Esophagus (tissue), 2 donors: ENCODE measurements around the gene CALCB. TPM values are rescaled to one million over a fixed set of nuclear protein-coding genes. Genes with fewer than 3 reads are reported as not detected.

Experiments used
- H3K27ac ChIP-seq, 2 donors: one replicate each; pipeline ENCODE4 v1.5.1; 2013; ENCODE audit warnings: low read depth in 2 of 2, mild to moderate bottlenecking in 2 of 2, inconsistent platforms in 1 of 2, low read length in 1 of 2, moderate library complexity in 1 of 2
- H3K27me3 ChIP-seq, 2 donors: one replicate each; pipeline ENCODE4 v1.6.1; 2013; ENCODE audit warnings: low read length in 2 of 2, control low read depth in 1 of 2, mild to moderate bottlenecking in 1 of 2; ENCODE audit not compliant: insufficient read depth in 2 of 2, control insufficient read depth in 1 of 2
- H3K36me3 ChIP-seq, 2 donors: one replicate each; pipeline ENCODE4 v1.6.1; 2013; ENCODE audit warnings: low read length in 1 of 2; ENCODE audit not compliant: control insufficient read depth in 2 of 2, insufficient read depth in 2 of 2
- H3K4me1 ChIP-seq, 2 donors: one replicate each; pipeline ENCODE4 v1.6.1; 2013; ENCODE audit warnings: low read length in 1 of 2; ENCODE audit not compliant: control insufficient read depth in 2 of 2, insufficient read depth in 2 of 2
- H3K4me3 ChIP-seq, 2 donors: one replicate each; pipeline ENCODE4 v1.5.1; 2013; ENCODE audit warnings: low read length in 2 of 2, mild to moderate bottlenecking in 2 of 2, low read depth in 1 of 2, moderate library complexity in 1 of 2
- H3K9me3 ChIP-seq, 2 donors: one replicate each; pipeline ENCODE4 v1.6.1; 2013; ENCODE audit warnings: mild to moderate bottlenecking in 2 of 2, low read depth in 1 of 2, low read length in 1 of 2, moderate library complexity in 1 of 2; ENCODE audit not compliant: control insufficient read depth in 2 of 2, insufficient read depth in 1 of 2
- WGBS, 2 donors: extraction: QIAGEN DNeasy Blood & Tissue Kit; methylation state at CpG; one replicate each; pipeline ENCODE4 v1.1.7; 2013; 5-methylcytosine and 5-hydroxymethylcytosine counted together
- polyA plus RNA-seq, 2 donors: library from polyadenylated mRNA; stranded (reverse); fragments of 200-250 nt; gene quantifications; one replicate each; pipeline ENCODE4 v1.2.3, GENCODE V29; 2013
- donor health status: healthy with polysubstance abuse.
- donor health status: Bipolar disorder and iron deficiency.

Gene CALCB
- polyA plus RNA-seq, 2 donors: 0.06 TPM; not detected in 1

GRCh38 chr11:15101072-15101709 lies 27.8 kb downstream of the CALCB start:
- Histone ChIP-seq H3K27ac (no peak overlapping the region), H3K9me3 (no peaks in the 10 kb centered on the region), H3K4me3 (no peak overlapping the region), H3K4me1 (no peaks in the 10 kb centered on the region), H3K27me3 (no peaks in the 10 kb centered on the region), H3K36me3 (no peaks in the 10 kb centered on the region)
- WGBS, 2 donors: 25 to 26% methylated on average over 8 of the region's 8 CpGs

- H3K4me1 ChIP-seq: no peaks in the 10 kb centered on the region
- 97 to 100% methylated on average over 2 of the region's 2 CpGs for WGBS, 2 donors
- no peaks in the 10 kb centered on the region for H3K36me3 ChIP-seq
- H3K27ac ChIP-seq: no peak overlapping the region
- H3K9me3 ChIP-seq: no peaks in the 10 kb centered on the region
- no peaks in the 10 kb centered on the region for H3K27me3 ChIP-seq
- no peak overlapping the region for H3K4me3 ChIP-seq
These were observed 30.8 kb downstream of the CALCB start for GRCh38 chr11:15104166-15104565.

- H3K9me3 ChIP-seq: no peaks in the 10 kb centered on the region
- H3K4me1 ChIP-seq: no peaks in the 10 kb centered on the region
- no peak overlapping the region for H3K27ac ChIP-seq
- 67 to 68% methylated on average over 8 of the region's 8 CpGs for WGBS, 2 donors
- no peaks in the 10 kb centered on the region for H3K27me3 ChIP-seq
- no peaks in the 10 kb centered on the region for H3K36me3 ChIP-seq
- no peak overlapping the region for H3K4me3 ChIP-seq
These were observed 33.0 kb downstream of the CALCB start for GRCh38 chr11:15106201-15106965.

GRCh38 chr11:15107730-15108515 lies 34.5 kb downstream of the CALCB start:
- Histone ChIP-seq H3K27ac (no peak overlapping the region), H3K27me3 (no peaks in the 10 kb centered on the region), H3K4me1 (no peaks in the 10 kb centered on the region), H3K36me3 (no peaks in the 10 kb centered on the region), H3K9me3 (no peaks in the 10 kb centered on the region), H3K4me3 (no peak overlapping the region)
- WGBS, 2 donors: 47 to 51% methylated on average over 4 of the region's 4 CpGs

- Histone ChIP-seq H3K27me3 (no peaks in the 10 kb centered on the region), H3K27ac (no peak overlapping the region), H3K9me3 (no peaks in the 10 kb centered on the region), H3K4me3 (no peak overlapping the region), H3K4me1 (no peaks in the 10 kb centered on the region), H3K36me3 (no peaks in the 10 kb centered on the region)
- WGBS, 2 donors: 74 to 82% methylated on average over 2 of the region's 2 CpGs
These were observed 35.3 kb downstream of the CALCB start for GRCh38 chr11:15108592-15109130.

- no peaks in the 10 kb centered on the region for H3K4me1 ChIP-seq
- WGBS, 2 donors: 60 to 74% methylated on average over 2 of the region's 2 CpGs
- no peak overlapping the region for H3K4me3 ChIP-seq
- H3K27me3 ChIP-seq: peaks cover 0 to 4% of the 10 kb centered on the region in 2 donors
- no peaks in the 10 kb centered on the region for H3K9me3 ChIP-seq
- H3K36me3 ChIP-seq: no peaks in the 10 kb centered on the region
- no peak overlapping the region for H3K27ac ChIP-seq
These were observed 36.2 kb downstream of the CALCB start for GRCh38 chr11:15109602-15110001.

GRCh38 chr11:15111215-15111614 lies 37.8 kb downstream of the CALCB start:
- H3K9me3 ChIP-seq: no peaks in the 10 kb centered on the region
- H3K4me1 ChIP-seq: no peaks in the 10 kb centered on the region
- no peak overlapping the region for H3K27ac ChIP-seq
- no peak overlapping the region for H3K4me3 ChIP-seq
- 91 to 96% methylated on average over 3 of the region's 3 CpGs for WGBS, 2 donors
- H3K36me3 ChIP-seq: no peaks in the 10 kb centered on the region
- H3K27me3 ChIP-seq: peaks cover 0 to 4% of the 10 kb centered on the region in 2 donors

- Histone ChIP-seq H3K4me3 (no peak overlapping the region), H3K27ac (no peak overlapping the region), H3K27me3 (peaks cover 0 to 5% of the 10 kb centered on the region in 2 donors), H3K36me3 (no peaks in the 10 kb centered on the region), H3K9me3 (no peaks in the 10 kb centered on the region), H3K4me1 (no peaks in the 10 kb centered on the region)
- 76 to 87% methylated on average over 8 of the region's 8 CpGs for whole genome bisulfite sequencing, 2 donors
These were observed 38.7 kb downstream of the CALCB start for GRCh38 chr11:15112131-15112541.

- Histone ChIP-seq H3K4me3 (no peak overlapping the region), H3K9me3 (no peaks in the 10 kb centered on the region), H3K4me1 (no peaks in the 10 kb centered on the region), H3K27me3 (peaks cover 0 to 6% of the 10 kb centered on the region in 2 donors), H3K27ac (no peak overlapping the region), H3K36me3 (no peaks in the 10 kb centered on the region)
- WGBS, 2 donors: 74 to 75% methylated on average over 5 of the region's 5 CpGs
These were observed 40.0 kb downstream of the CALCB start for GRCh38 chr11:15113381-15113780.
